Left renal cortex interstitium (tissue), 4 donors: ENCODE measurements around the gene TMX3. TPM values are rescaled to one million over a fixed set of nuclear protein-coding genes. Genes with fewer than 3 reads are reported as not detected.

Experiments
- DNase-seq, 4 donors: peaks; one replicate each; pipeline ENCODE4 v3.0.0-alpha.2; 2013; ENCODE audit warnings: low read depth in 4 of 4, low spot score in 2 of 4, missing footprints in 1 of 4
- polyA plus RNA-seq, 4 donors: library from polyadenylated mRNA; unstranded; fragments of 120-200 nt; gene quantifications; one replicate each; pipeline ENCODE4 v1.2.1, GENCODE V29; 2013; ENCODE audit not compliant: insufficient read length in 4 of 4

Gene TMX3
- polyA plus RNA-seq, 4 donors = 56.8 to 92.9 (median 64.3) TPM

DNA sequence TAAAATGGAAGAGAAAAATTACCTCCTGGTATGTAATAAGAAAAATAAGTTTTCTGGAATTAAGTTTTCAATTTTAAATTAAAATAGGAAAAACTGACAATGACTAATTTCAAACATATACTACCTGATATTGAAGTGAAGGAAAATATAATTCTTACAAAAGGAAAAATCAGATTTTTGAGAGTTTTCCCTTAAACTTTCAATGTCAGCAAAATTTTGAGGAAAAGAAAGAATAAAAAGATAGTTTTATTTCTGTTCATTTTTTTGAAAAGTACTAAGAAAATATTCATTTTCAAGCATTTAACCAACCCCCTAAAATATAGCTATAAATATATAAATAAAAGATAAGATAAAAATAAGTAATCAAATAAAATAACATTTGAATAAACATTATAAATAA lies 87.1 kb downstream of the TMX3 start:
- DNase-seq = no peak

Other genes with a start within 250 kb of the TMX3 start
- gene CCDC102B, start 83.0 kb upstream of the TMX3 start, polyA plus RNA-seq = 1 to 10 TPM; 6.1 to 9.1 (median 7.8) TPM